Calu3 (cell line): ENCODE measurements around the gene CDC42SE1. TPM values are rescaled to one million over a fixed set of nuclear protein-coding genes. Genes with fewer than 3 reads are reported as not detected.

Experiments used
- Bru-seq: library from RNA; stranded (reverse); fragments of 400-500 nt; gene quantifications from one replicate; lab custom pipeline; 2021; lab: Mats Ljungman, UMichigan
- BruChase-seq, 2 experiments: library from RNA; stranded (reverse); fragments of 400-500 nt; gene quantifications; one replicate each; lab custom pipeline; 2021; lab: Mats Ljungman, UMichigan
- BruUV-seq: library from RNA; stranded (reverse); fragments of 400-500 nt; replicated peaks from 2 replicates; lab custom pipeline; 2021; lab: Mats Ljungman, UMichigan
- CTCF ChIA-PET: fragments of 300-600 bp; sonication (Branson Sonifier 250); formaldehyde crosslinking; loops from one replicate; lab custom pipeline; 2022; ENCODE audit warnings: antibody characterized with exemption; lab: Charles Lee
- DNase-seq: peaks from one replicate; pipeline ENCODE4 v3.0.0; 2022
- H3K27ac Mint-ChIP-seq: one replicate; pipeline ENCODE4 v1.8.0; 2022; ENCODE audit warnings: mixed read lengths; ENCODE audit not compliant: unreplicated experiment
- H3K27me3 Mint-ChIP-seq: one replicate; pipeline ENCODE4 v1.8.0; 2022; ENCODE audit warnings: mixed read lengths; ENCODE audit not compliant: unreplicated experiment
- H3K36me3 Mint-ChIP-seq: one replicate; pipeline ENCODE4 v1.8.0; 2022; ENCODE audit warnings: mild to moderate bottlenecking, moderate library complexity, mixed read lengths; ENCODE audit not compliant: insufficient read depth, unreplicated experiment
- H3K4me1 Mint-ChIP-seq: one replicate; pipeline ENCODE4 v1.8.0; 2022; ENCODE audit warnings: mild to moderate bottlenecking, low read depth, mixed read lengths; ENCODE audit not compliant: unreplicated experiment
- H3K4me3 Mint-ChIP-seq: one replicate; pipeline ENCODE4 v1.8.0; 2022; ENCODE audit warnings: mild to moderate bottlenecking, low read depth, moderate library complexity, mixed read lengths; ENCODE audit not compliant: unreplicated experiment
- H3K9me3 Mint-ChIP-seq: one replicate; pipeline ENCODE4 v1.8.0; 2022; ENCODE audit warnings: low read depth, mixed read lengths; ENCODE audit not compliant: unreplicated experiment
- intact Hi-C: fragments of 100-400 bp; cut with micrococcal nuclease; formaldehyde crosslinking; loops from one replicate; pipeline ENCODE4 v1.10.0; 2022; ENCODE audit not compliant: unreplicated experiment
- long read RNA-seq: library from polyadenylated mRNA; stranded (forward); transcript quantifications from one replicate; pipeline ENCODE4 v2.0.0, GENCODE V29; 2022
- total RNA-seq: library from RNA; stranded (reverse); gene quantifications from 2 replicates; pipeline ENCODE4 v1.2.3, GENCODE V29; 2022
- TF ChIP-seq, protein P1 (sequence below): fragments of 200-600 bp; IDR thresholded peaks from one replicate; pipeline ENCODE4 v1.8.0; 2022; ENCODE audit warnings: antibody characterized with exemption; ENCODE audit not compliant: unreplicated experiment

Gene CDC42SE1, protein sequence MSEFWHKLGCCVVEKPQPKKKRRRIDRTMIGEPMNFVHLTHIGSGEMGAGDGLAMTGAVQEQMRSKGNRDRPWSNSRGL
- total RNA-seq: 103 and 110 TPM in 2 replicates
- Bru-seq, nascent RNA: percentile 83 among the genes with signal in this experiment
- BruChase-seq, experiment 1, labeled RNA remaining after a 6-hour chase: percentile 93 among the genes with signal in this experiment
- BruChase-seq, experiment 2, labeled RNA remaining after a 2-hour chase: percentile 96 among the genes with signal in this experiment
- long read RNA-seq, transcript CDC42SE1-201 (5 exons, 3,045 nt): major isoform, 19 of 32 reads
- long read RNA-seq, partial matches to known transcripts: 2 of 32 reads
- long read RNA-seq, other reads (novel, unspliced or antisense): 11 of 32 reads

DNA sequence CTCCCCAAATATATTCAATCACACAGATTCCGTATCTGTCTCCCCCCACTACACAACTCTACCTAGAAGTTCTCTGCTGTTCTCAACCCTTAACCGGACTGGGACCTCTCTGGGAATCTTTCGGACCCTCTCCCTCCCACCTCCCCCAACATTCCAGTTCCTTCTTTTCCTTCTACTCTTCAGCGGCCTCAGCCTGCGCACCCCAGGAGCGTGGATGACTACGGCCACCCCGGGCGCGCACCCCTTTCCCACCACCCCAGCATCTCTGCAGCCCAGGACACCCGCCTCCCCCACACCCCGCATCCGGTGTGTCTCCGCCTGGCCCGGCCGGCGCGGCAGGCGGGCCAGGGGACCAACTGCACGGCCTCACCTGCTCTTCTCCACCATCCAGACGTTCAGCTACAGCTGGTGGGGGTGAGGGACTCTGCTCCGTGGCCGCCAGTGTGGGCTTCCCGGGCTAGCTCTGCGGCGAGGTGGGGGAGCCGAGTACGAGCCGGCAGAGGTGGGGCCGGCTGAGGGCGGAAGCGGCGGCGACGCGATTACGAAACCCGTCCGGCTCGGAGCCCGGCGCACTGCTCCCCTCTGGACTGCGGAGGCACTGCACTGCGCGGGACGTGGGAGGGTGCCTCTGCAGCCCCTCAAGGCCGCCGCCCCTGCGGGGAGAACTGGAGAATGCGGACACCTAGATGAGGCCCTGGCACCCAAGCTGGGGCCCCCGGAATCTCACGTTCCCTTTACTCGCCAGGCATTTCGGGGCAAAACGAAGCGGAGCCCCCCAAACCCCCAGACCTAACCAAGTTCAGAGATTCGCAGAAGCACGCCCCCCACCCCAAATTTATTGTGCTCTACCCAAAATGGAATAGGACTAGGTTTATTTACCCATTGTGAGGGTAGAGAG, at the start of gene CDC42SE1:
TSS of gene CDC42SE1 (minus strand) at position 514 of the 898 bp plus-strand sequence. CDS start 3,892 bp downstream, outside the sequence.
- peaks cover 58% of the 10 kb centered on the region for H3K4me1 Mint-ChIP-seq
- peak within 1 kb of the TSS; percentile 78 for H3K27ac Mint-ChIP-seq
- TF ChIP-seq, protein P1, sequence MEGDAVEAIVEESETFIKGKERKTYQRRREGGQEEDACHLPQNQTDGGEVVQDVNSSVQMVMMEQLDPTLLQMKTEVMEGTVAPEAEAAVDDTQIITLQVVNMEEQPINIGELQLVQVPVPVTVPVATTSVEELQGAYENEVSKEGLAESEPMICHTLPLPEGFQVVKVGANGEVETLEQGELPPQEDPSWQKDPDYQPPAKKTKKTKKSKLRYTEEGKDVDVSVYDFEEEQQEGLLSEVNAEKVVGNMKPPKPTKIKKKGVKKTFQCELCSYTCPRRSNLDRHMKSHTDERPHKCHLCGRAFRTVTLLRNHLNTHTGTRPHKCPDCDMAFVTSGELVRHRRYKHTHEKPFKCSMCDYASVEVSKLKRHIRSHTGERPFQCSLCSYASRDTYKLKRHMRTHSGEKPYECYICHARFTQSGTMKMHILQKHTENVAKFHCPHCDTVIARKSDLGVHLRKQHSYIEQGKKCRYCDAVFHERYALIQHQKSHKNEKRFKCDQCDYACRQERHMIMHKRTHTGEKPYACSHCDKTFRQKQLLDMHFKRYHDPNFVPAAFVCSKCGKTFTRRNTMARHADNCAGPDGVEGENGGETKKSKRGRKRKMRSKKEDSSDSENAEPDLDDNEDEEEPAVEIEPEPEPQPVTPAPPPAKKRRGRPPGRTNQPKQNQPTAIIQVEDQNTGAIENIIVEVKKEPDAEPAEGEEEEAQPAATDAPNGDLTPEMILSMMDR: peak; percentile 83
- peak; percentile 92 for DNase-seq
- no TSS peak for BruUV-seq
- H3K4me3 Mint-ChIP-seq: peak within 1 kb of the TSS; percentile 81
- peaks cover 59% of the 10 kb centered on the region for H3K36me3 Mint-ChIP-seq
- no peaks in the 10 kb centered on the region for H3K27me3 Mint-ChIP-seq
- H3K9me3 Mint-ChIP-seq: no peaks in the 10 kb centered on the region
- CTCF ChIA-PET: interaction anchor here (0.6 to 1.9 kb wide), 5 partner anchors 11 to 209 kb away, joined by 3 to 9 read pairs (median 5); partner anchors contain the start of genes C1orf56 and GABPB2
- intact Hi-C loops: no loop called here

DNA sequence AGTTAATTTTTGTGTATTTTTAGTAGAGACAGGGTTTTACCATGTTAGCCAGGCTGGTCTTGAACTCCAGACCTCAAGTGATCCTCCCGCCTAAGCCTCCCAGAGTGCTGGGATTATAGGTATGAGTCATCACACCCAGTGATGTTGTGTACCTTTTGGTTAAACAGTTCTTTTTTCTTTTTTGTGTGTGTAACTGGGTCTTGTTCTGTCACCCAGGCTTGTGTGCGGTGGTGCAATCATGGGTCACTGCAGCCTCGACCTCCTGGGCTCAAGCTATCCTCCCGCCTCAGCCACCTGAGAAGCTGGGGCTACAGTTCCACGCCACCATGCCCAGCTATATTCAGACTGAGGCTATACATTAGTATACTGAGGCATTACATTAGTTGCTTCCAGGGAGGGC, 48.9 kb upstream of the CDC42SE1 start:
- TF ChIP-seq, protein P1: no peak
- no peaks in the 10 kb centered on the region for H3K27me3 Mint-ChIP-seq
- no peaks in the 10 kb centered on the region for H3K9me3 Mint-ChIP-seq
- peaks cover 7% of the 10 kb centered on the region for H3K36me3 Mint-ChIP-seq
- CTCF ChIA-PET: no interaction called here
- intact Hi-C loops: no loop called here
- H3K27ac Mint-ChIP-seq: no peak overlapping the region
- no peak for DNase-seq
- H3K4me1 Mint-ChIP-seq: no peaks in the 10 kb centered on the region
- H3K4me3 Mint-ChIP-seq: no peak overlapping the region
- no TSS peak for BruUV-seq

DNA sequence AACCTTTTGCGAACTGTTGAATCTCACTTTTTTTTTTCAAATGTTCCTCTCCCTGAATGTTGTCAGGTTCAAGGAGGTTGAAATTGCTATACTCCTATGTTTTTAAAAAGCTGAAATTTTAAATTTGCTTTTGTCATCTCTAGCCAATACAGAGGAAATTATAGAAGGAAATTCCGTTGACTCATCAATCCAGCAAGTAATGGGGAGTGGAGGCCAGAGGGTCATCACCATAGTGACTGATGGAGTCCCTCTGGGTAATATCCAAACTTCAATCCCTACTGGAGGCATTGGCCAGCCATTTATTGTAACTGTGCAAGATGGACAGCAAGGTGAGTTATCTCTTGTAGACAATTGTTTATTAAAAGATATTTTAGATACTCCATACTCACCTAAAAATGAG, 47.5 kb upstream of the CDC42SE1 start:
- no peak for DNase-seq
- intact Hi-C loops: no loop called here
- H3K9me3 Mint-ChIP-seq: no peaks in the 10 kb centered on the region
- H3K4me1 Mint-ChIP-seq: no peaks in the 10 kb centered on the region
- H3K4me3 Mint-ChIP-seq: no peak overlapping the region
- H3K27me3 Mint-ChIP-seq: no peaks in the 10 kb centered on the region
- BruUV-seq: no TSS peak
- no peak overlapping the region for H3K27ac Mint-ChIP-seq
- CTCF ChIA-PET: interaction anchor here (0.6 kb wide), 1 partner anchor 24 kb away, joined by 3 read pairs; no protein-coding TSS in a partner anchor
- TF ChIP-seq, protein P1: no peak
- peaks cover 7% of the 10 kb centered on the region for H3K36me3 Mint-ChIP-seq

DNA sequence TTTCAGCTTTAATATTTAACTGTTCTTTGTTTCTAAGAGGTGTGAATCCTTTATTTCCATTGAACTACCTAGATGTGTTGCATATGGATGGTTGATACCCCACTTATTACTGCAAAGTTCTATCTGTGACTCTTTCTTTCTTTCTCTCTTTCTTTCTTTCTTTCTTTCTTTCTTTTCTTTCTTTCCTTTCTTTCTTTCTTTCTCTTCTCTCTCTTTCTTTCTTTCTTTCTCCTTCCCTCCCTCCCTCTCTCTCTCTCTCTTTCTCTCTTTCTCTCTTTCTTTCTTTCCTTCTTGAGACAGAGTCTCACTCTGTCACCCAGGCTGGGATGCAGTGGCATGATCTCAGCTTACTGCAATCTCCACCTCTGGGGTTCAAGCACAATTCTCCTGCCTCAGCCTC, 45.2 kb upstream of the CDC42SE1 start:
- intact Hi-C loops: no loop called here
- Mint-ChIP-seq H3K4me3 (no peak overlapping the region), H3K36me3 (peaks cover 7% of the 10 kb centered on the region), H3K4me1 (no peaks in the 10 kb centered on the region), H3K27ac (no peak overlapping the region), H3K27me3 (no peaks in the 10 kb centered on the region), H3K9me3 (no peaks in the 10 kb centered on the region)
- no TSS peak for BruUV-seq
- no peak for DNase-seq
- TF ChIP-seq, protein P1: no peak
- CTCF ChIA-PET: interaction anchor here (0.6 kb wide), 1 partner anchor 257 kb away, joined by 3 read pairs; no protein-coding TSS in a partner anchor
